CD4-positive, CD25-positive, alpha-beta regulatory T cell (primary cell): ENCODE results near the gene MED9. TPM values are rescaled to one million over a fixed set of nuclear protein-coding genes. Genes with fewer than 3 reads are reported as not detected.
"Not testable (repeated sequence)": the region's sequence is repeated elsewhere in the genome, so short reads cannot be mapped to it uniquely, and the experiment has no call there.

Experiments
- ATAC-seq, 2 donors: fragments of 150-1000 bp; cut with Tn5 transposase; one replicate each; pipeline ENCODE4 v1.10.0; 2021; ENCODE audit warnings: low read depth in 2 of 2, moderate number of reproducible peaks in 2 of 2, moderate library complexity in 1 of 2
- DNase-seq, 3 donors: peaks; one replicate each; pipeline versions ENCODE4 v3.0.0 to v3.0.0-alpha.2; 2012 to 2022; ENCODE audit warnings: mixed read lengths in 1 of 3
- H3K27ac ChIP-seq: one replicate; pipeline ENCODE4 v1.7.0; 2013; ENCODE audit warnings: mild to moderate bottlenecking, low read length; ENCODE audit not compliant: insufficient read depth, poor library complexity, severe bottlenecking
- H3K27me3 ChIP-seq: one replicate; pipeline ENCODE4 v1.7.0; 2013; ENCODE audit warnings: low read length; ENCODE audit not compliant: control insufficient read depth, insufficient read depth
- H3K36me3 ChIP-seq: one replicate; pipeline ENCODE4 v1.7.0; 2013; ENCODE audit warnings: mild to moderate bottlenecking, low read length, moderate library complexity; ENCODE audit not compliant: control insufficient read depth, insufficient read depth
- H3K4me1 ChIP-seq: 2 replicates; pipeline ENCODE4 v1.7.0; 2013; ENCODE audit warnings: mild to moderate bottlenecking, low read length; ENCODE audit not compliant: insufficient read depth, control insufficient read depth, poor library complexity, severe bottlenecking
- H3K4me3 ChIP-seq: one replicate; pipeline ENCODE4 v1.7.0; 2013; ENCODE audit warnings: low read depth, mild to moderate bottlenecking, low read length, moderate library complexity
- H3K9me3 ChIP-seq, 2 experiments: 1 replicate in 1 of 2; 2 replicates in 1 of 2; pipeline ENCODE4 v1.7.0; 2013; ENCODE audit warnings: low read length in 2 of 2, mild to moderate bottlenecking in 1 of 2, moderate library complexity in 1 of 2; ENCODE audit not compliant: control insufficient read depth in 2 of 2
- H3K27ac Mint-ChIP-seq, 3 donors: one replicate each; pipeline ENCODE4 v1.8.0; 2020 to 2022; ENCODE audit warnings: mild to moderate bottlenecking in 3 of 3, mixed read lengths in 3 of 3, moderate library complexity in 2 of 3
- H3K27me3 Mint-ChIP-seq: one replicate; pipeline ENCODE4 v1.8.0; 2022; ENCODE audit warnings: mild to moderate bottlenecking, mixed read lengths
- H3K36me3 Mint-ChIP-seq: one replicate; pipeline ENCODE4 v1.8.0; 2020; ENCODE audit warnings: mixed read lengths
- H3K4me1 Mint-ChIP-seq, 4 donors: one replicate each; pipeline ENCODE4 v1.8.0; 2020 to 2022; ENCODE audit warnings: mixed read lengths in 4 of 4, mild to moderate bottlenecking in 1 of 4
- H3K4me3 Mint-ChIP-seq, 4 donors: one replicate each; pipeline ENCODE4 v1.8.0; 2020 to 2022; ENCODE audit warnings: mild to moderate bottlenecking in 4 of 4, mixed read lengths in 4 of 4, moderate library complexity in 3 of 4
- H3K9me3 Mint-ChIP-seq, 7 donors: one replicate each; pipeline ENCODE4 v1.8.0; 2020 to 2022; ENCODE audit warnings: mixed read lengths in 7 of 7, mild to moderate bottlenecking in 3 of 7, moderate library complexity in 2 of 7
- polyA plus RNA-seq, 4 donors: library from polyadenylated mRNA; unstranded; fragments of 300-500 nt; fragmentation: Illumina TruSeq; gene quantifications; one replicate each; pipeline ENCODE4 v1.2.3, GENCODE V29; 2021
- total RNA-seq: library from RNA; stranded (reverse); gene quantifications from one replicate; pipeline ENCODE4 v1.2.3, GENCODE V29; 2022

The MED9 gene
- total and polyA plus RNA-seq, 5 donors from 2014 or later: 13.7 to 21.6 (median 16.1) TPM

DNA sequence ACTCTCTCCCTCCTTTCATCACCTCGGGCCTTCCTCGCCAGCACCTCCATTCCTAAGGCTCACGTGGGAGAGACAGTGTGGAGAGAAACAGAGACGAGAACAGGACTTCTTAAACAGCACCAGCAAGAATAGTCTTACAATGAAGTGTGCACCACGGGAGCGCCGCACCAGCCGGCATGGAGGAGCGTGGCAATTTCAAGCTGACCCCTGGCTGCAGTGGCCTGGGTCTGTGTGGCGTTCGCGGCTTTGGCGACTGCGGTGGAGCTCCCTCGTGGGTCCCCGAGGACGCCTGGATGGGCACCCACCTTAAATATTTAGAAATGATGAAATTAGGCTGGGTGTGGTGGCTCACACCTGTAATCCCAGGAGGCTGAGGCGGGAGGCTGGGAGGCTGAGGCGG is 20.5 kb upstream of the MED9 start:
- Mint-ChIP-seq H3K4me1 (peaks cover 0 to 2% (median 0%) of the 10 kb centered on the region in 4 donors), H3K27me3 (no peaks in the 10 kb centered on the region), H3K4me3 (no peak overlapping the region), H3K27ac (no peak overlapping the region), H3K36me3 (peaks cover 4% of the 10 kb centered on the region), H3K9me3 (peaks cover 0 to 5% (median 0%) of the 10 kb centered on the region in 7 donors)
- no peak overlapping the region for H3K27ac ChIP-seq
- no peaks in the 10 kb centered on the region for H3K9me3 ChIP-seq
- H3K36me3 ChIP-seq: no peaks in the 10 kb centered on the region
- no peak for ATAC-seq
- H3K27me3 ChIP-seq: no peaks in the 10 kb centered on the region
- no peaks in the 10 kb centered on the region for H3K4me1 ChIP-seq
- no peak for DNase-seq
- H3K4me3 ChIP-seq: no peak overlapping the region

DNA sequence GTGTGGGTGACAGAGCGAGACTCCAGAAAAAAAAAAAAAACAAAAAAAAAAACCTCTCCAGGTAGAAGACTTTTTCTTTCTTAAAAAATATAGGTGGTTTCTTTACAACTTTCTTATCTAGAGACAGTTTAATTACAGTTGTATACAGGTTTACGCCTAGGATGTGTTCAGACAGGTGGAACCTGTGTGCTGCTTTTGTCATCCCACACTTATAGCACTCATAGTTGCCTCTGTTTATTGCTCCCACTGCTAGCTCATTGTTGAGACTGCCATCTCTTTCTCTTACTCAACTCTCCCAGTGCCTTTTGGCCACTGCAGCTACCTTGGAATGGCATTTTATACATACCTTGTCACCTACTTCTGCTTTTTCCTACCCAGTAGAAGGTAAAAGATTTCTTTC is 19.1 kb upstream of the MED9 start:
- H3K36me3 ChIP-seq: no peaks in the 10 kb centered on the region
- H3K27me3 Mint-ChIP-seq: no peaks in the 10 kb centered on the region
- DNase-seq (no peak), ATAC-seq (no peak)
- peaks cover 4% of the 10 kb centered on the region for H3K36me3 Mint-ChIP-seq
- H3K4me3 Mint-ChIP-seq: no peak overlapping the region
- H3K27me3 ChIP-seq: no peaks in the 10 kb centered on the region
- H3K27ac Mint-ChIP-seq: no peak overlapping the region
- H3K4me1 ChIP-seq: no peaks in the 10 kb centered on the region
- peaks cover 0 to 2% (median 0%) of the 10 kb centered on the region in 4 donors for H3K4me1 Mint-ChIP-seq
- H3K27ac ChIP-seq: no peak overlapping the region
- no peaks in the 10 kb centered on the region for H3K9me3 ChIP-seq
- H3K9me3 Mint-ChIP-seq: peaks cover 0 to 5% (median 0%) of the 10 kb centered on the region in 7 donors
- H3K4me3 ChIP-seq: no peak overlapping the region

DNA sequence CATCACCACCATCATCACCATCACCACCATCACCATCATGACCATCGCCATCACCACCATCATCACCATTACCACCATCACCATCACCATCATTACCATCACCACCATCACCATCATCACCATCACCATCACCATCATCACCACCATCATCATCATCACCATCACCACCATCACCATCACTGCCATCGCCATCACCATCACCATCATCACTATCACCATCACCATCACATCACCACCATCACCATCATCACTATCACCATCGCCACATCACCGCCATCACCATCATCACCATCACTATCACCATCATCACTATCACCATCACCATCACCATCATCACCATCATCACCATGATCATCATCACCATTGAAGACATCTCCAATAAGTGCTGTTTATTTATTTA is 16.8 kb upstream of the MED9 start:
- peaks cover 0 to 5% (median 0%) of the 10 kb centered on the region in 7 donors for H3K9me3 Mint-ChIP-seq
- peaks cover 4% of the 10 kb centered on the region for H3K36me3 Mint-ChIP-seq
- Histone ChIP-seq H3K27ac (no peak overlapping the region), H3K4me3 (no peak overlapping the region), H3K27me3 (no peaks in the 10 kb centered on the region), H3K9me3 (no peaks in the 10 kb centered on the region), H3K36me3 (no peaks in the 10 kb centered on the region), H3K4me1 (no peaks in the 10 kb centered on the region)
- peak overlapping the region in 1 of 3 donors; percentile 65 for H3K27ac Mint-ChIP-seq
- H3K4me3 Mint-ChIP-seq: no peak overlapping the region
- H3K27me3 Mint-ChIP-seq: peaks cover 4% of the 10 kb centered on the region
- peaks cover 0 to 2% (median 0%) of the 10 kb centered on the region in 4 donors for H3K4me1 Mint-ChIP-seq
- no peak for DNase-seq
- ATAC-seq: no peak

DNA sequence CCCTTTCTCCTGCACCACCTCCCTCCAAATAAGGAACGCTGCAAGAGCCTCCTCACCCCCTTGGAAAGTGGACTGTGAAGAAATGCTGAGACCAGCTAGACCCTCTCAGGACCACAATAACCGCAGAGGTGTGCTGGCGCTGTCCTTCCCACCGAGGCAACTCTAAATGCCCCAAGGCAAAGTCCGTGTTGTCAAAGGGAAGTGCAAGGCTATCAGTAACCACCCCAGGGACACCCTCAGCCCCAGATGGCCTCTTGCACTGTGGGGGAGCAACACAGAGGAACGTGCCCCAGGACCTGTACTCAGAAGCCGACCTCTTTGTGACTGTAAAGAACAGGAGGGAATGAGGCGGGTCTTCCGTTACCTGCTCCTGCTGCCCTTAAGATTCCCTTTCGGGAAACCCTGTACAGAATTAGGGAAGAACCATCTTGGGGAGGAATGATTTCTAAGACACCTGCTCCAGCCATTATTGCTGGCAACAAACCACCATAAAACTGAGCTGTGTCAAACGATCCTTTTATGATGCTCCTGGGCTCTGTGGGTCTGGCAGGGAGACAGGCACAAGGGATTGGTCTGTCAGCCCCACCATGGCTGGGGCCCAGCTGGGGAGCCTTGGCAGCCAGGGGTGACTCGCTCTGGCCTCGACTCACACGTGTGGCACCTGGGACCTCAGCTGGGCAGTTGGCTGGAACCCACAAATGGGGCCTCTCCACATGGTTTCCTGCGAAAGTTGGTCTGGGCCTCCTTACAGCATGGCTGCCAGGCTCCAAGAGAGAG is 14.6 kb upstream of the MED9 start:
- no peaks in the 10 kb centered on the region for H3K9me3 ChIP-seq
- Mint-ChIP-seq H3K27ac (no peak overlapping the region), H3K9me3 (peaks cover 0 to 5% (median 0%) of the 10 kb centered on the region in 7 donors), H3K36me3 (peaks cover 4% of the 10 kb centered on the region), H3K4me1 (peaks cover 0 to 2% (median 0%) of the 10 kb centered on the region in 4 donors), H3K4me3 (no peak overlapping the region), H3K27me3 (peaks cover 20% of the 10 kb centered on the region)
- no peaks in the 10 kb centered on the region for H3K36me3 ChIP-seq
- no peak overlapping the region for H3K4me3 ChIP-seq
- H3K27ac ChIP-seq: no peak overlapping the region
- ATAC-seq (no peak), DNase-seq (no peak)
- no peaks in the 10 kb centered on the region for H3K4me1 ChIP-seq
- no peaks in the 10 kb centered on the region for H3K27me3 ChIP-seq

DNA sequence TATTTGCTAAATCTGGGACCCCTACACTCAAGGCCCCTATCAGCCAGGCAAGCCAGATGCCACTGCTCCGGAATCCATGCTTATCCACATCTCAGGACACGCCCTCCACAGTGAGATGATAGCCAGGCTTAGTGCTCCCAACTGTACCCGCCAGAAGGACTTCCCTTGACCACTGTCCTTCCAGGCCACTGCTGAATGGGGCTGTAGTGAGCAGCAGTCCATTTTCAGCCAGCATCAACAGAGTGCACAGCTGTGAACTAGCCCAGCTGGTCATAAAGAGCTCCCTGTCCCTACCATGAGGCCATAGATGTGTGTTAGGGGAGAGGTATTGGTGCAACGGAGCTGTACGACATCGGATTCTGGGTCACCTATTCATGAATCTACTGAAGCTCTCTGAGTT is 13.0 kb upstream of the MED9 start:
- H3K27ac Mint-ChIP-seq: no peak overlapping the region
- Histone ChIP-seq H3K9me3 (no peaks in the 10 kb centered on the region), H3K4me1 (no peaks in the 10 kb centered on the region), H3K27ac (no peak overlapping the region), H3K36me3 (no peaks in the 10 kb centered on the region), H3K27me3 (no peaks in the 10 kb centered on the region), H3K4me3 (no peak overlapping the region)
- peaks cover 4% of the 10 kb centered on the region for H3K36me3 Mint-ChIP-seq
- H3K4me3 Mint-ChIP-seq: no peak overlapping the region
- ATAC-seq (no peak), DNase-seq (no peak)
- H3K4me1 Mint-ChIP-seq: peaks cover 0 to 2% (median 0%) of the 10 kb centered on the region in 4 donors
- peaks cover 33% of the 10 kb centered on the region for H3K27me3 Mint-ChIP-seq
- H3K9me3 Mint-ChIP-seq: peaks cover 0 to 5% (median 0%) of the 10 kb centered on the region in 7 donors

DNA sequence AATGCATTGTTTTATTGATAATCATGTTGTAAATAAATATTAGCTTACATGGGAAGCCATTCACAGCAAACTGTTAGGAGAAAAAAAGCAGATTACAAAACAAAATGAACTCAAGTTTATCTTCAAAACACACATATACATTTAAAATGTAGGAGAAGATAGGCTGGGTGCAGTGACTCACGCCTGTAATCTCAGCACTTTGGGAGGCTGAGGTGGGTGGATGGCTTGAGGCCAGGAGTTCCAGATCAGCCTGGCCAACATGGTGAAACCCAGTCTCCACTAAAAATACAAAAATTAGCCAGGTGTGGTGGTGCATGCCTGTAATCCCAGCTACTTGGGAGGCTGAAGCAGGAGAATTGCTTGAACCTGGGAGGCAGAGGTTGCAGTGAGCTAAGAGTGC is 10.9 kb upstream of the MED9 start:
- H3K36me3 Mint-ChIP-seq, H3K27ac ChIP-seq, H3K9me3 ChIP-seq, H3K27ac Mint-ChIP-seq, DNase-seq, H3K27me3 ChIP-seq, H3K4me1 Mint-ChIP-seq, H3K4me3 Mint-ChIP-seq, H3K4me3 ChIP-seq, H3K9me3 Mint-ChIP-seq, H3K36me3 ChIP-seq, ATAC-seq, H3K4me1 ChIP-seq: not testable (repeated sequence)
- H3K27me3 Mint-ChIP-seq: peaks cover 45% of the 10 kb centered on the region

DNA sequence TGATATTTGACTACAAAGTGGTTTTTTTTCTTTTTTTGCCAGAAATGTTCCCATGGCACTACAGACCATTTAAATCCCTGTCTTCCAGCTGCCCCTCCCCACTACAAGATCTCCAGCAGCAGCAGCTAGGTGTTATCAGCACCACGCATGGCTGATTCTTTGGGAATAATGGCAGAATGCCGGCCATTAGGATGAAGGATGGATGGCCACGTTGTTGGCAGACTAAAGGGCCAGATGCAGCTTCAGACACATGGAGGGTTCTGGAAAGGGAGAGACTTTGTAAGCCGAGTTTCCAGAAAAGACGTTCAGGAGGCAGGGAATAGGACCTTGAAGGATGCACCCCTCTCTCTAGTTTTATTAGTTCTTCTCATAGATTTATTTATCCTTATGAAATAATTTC is 10.3 kb upstream of the MED9 start:
- no peak overlapping the region for H3K27ac ChIP-seq
- H3K9me3 Mint-ChIP-seq: no peaks in the 10 kb centered on the region
- H3K36me3 ChIP-seq: no peaks in the 10 kb centered on the region
- H3K36me3 Mint-ChIP-seq: no peaks in the 10 kb centered on the region
- no peak overlapping the region for H3K4me3 Mint-ChIP-seq
- ATAC-seq (no peak), DNase-seq (no peak)
- H3K27me3 Mint-ChIP-seq: peaks cover 45% of the 10 kb centered on the region
- H3K27me3 ChIP-seq: no peaks in the 10 kb centered on the region
- H3K27ac Mint-ChIP-seq: no peak overlapping the region
- H3K4me1 ChIP-seq: no peaks in the 10 kb centered on the region
- no peaks in the 10 kb centered on the region for H3K9me3 ChIP-seq
- no peak overlapping the region for H3K4me3 ChIP-seq
- H3K4me1 Mint-ChIP-seq: no peaks in the 10 kb centered on the region

DNA sequence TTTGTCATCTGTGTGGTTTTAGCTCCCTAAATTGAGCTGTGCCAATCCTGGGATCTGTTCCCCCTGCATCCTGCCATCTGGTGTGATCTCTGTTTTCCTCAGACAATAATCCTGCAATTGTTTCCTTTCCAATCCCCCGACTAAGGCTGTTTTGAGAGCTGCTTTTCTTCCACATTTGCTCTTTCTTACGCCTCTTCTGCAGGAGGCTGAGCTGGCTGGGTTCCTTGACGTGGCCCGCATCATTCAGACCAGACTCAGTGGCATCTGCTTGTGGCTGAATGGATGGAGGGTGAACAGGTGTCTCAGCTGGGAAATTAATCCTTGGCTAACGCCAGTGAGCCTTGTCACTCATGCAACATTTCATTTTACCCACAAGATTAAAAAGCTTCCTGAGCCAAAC is 9.8 kb upstream of the MED9 start:
- Mint-ChIP-seq H3K27me3 (peaks cover 48% of the 10 kb centered on the region), H3K9me3 (no peaks in the 10 kb centered on the region), H3K27ac (no peak overlapping the region), H3K4me3 (peak overlapping the region in 1 of 4 donors; percentile 23), H3K4me1 (no peaks in the 10 kb centered on the region), H3K36me3 (no peaks in the 10 kb centered on the region)
- Histone ChIP-seq H3K27me3 (no peaks in the 10 kb centered on the region), H3K4me3 (no peak overlapping the region), H3K36me3 (no peaks in the 10 kb centered on the region), H3K9me3 (no peaks in the 10 kb centered on the region), H3K4me1 (no peaks in the 10 kb centered on the region), H3K27ac (no peak overlapping the region)
- ATAC-seq (no peak), DNase-seq (no peak)
